Hepatocyte (in vitro differentiated cells): ENCODE results near the gene OPRL1. TPM values are rescaled to one million over a fixed set of nuclear protein-coding genes. Genes with fewer than 3 reads are reported as not detected.

Experiments used
- DNase-seq: peaks from one replicate; pipeline ENCODE4 v3.0.0-alpha.2; 2016; ENCODE audit warnings: low spot score
- H2AFZ ChIP-seq: fragments of 200-600 bp; sonication (generic); 2 replicates; pipeline ENCODE4 v1.6.0; 2016; ENCODE audit warnings: antibody characterized with exemption, mild to moderate bottlenecking
- H3K27ac ChIP-seq: fragments of 200-600 bp; sonication (generic); 2 replicates; pipeline ENCODE4 v1.5.1; 2016; ENCODE audit warnings: mild to moderate bottlenecking
- H3K27me3 ChIP-seq: fragments of 200-600 bp; sonication (generic); 2 replicates; pipeline ENCODE4 v1.6.1; 2016
- H3K36me3 ChIP-seq: fragments of 200-600 bp; sonication (generic); replicated peaks from 2 replicates; pipeline ENCODE4 v1.5.1; 2016; ENCODE audit warnings: low read depth; ENCODE audit not compliant: insufficient read depth
- H3K4me1 ChIP-seq: fragments of 200-600 bp; sonication (generic); 2 replicates; pipeline ENCODE4 v1.5.1; 2016; ENCODE audit warnings: mild to moderate bottlenecking, moderate library complexity; ENCODE audit not compliant: insufficient read depth
- H3K4me2 ChIP-seq: fragments of 200-600 bp; sonication (generic); 2 replicates; pipeline ENCODE4 v1.6.0; 2016
- H3K4me3 ChIP-seq: fragments of 200-600 bp; sonication (generic); 2 replicates; pipeline ENCODE4 v1.5.1; 2016; ENCODE audit warnings: mild to moderate bottlenecking
- H3K79me2 ChIP-seq: fragments of 200-600 bp; sonication (generic); 2 replicates; pipeline ENCODE4 v1.6.0; 2017; ENCODE audit warnings: mild to moderate bottlenecking
- H3K9me2 ChIP-seq: fragments of 200-600 bp; sonication (generic); replicated peaks from 2 replicates; pipeline ENCODE4 v1.6.0; 2017; ENCODE audit warnings: mild to moderate bottlenecking; ENCODE audit not compliant: insufficient read depth
- H3K9me3 ChIP-seq: fragments of 200-600 bp; sonication (generic); 2 replicates; pipeline ENCODE4 v1.5.1; 2016; ENCODE audit warnings: low read depth, mild to moderate bottlenecking
- H4K20me1 ChIP-seq: fragments of 200-600 bp; sonication (generic); 2 replicates; pipeline ENCODE4 v1.6.0; 2016; ENCODE audit warnings: mild to moderate bottlenecking; ENCODE audit not compliant: insufficient read depth, poor library complexity, severe bottlenecking
- EZH2 ChIP-seq: fragments of 200-600 bp; sonication (generic); IDR thresholded peaks from 2 replicates; pipeline ENCODE4 v1.6.1; 2016; ENCODE audit warnings: antibody characterized with exemption, mild to moderate bottlenecking, borderline replicate concordance
- EZH2phosphoT487 ChIP-seq: fragments of 200-600 bp; sonication (generic); IDR thresholded peaks from one replicate; pipeline ENCODE4 v1.6.1; 2018; ENCODE audit warnings: antibody characterized with exemption, mild to moderate bottlenecking, low read depth, moderate library complexity; ENCODE audit not compliant: unreplicated experiment, severe bottlenecking
- WGBS: methylation state at CpG from one replicate; pipeline ENCODE4 v1.1.6; 2016; ENCODE audit warnings: low lambda C conversion rate; ENCODE audit errors: missing lambda C conversion rate; 5-methylcytosine and 5-hydroxymethylcytosine counted together
- polyA plus RNA-seq: library from polyadenylated mRNA; unstranded; fragments of >200 nt; fragmentation: Nextera tagmentation; extraction: Ambion mirVana; gene quantifications from 2 replicates; pipeline ENCODE4 v1.2.1, GENCODE V29; 2016
- total RNA-seq: library from RNA; depleted of rRNA; stranded (reverse); fragments of >200 nt; gene quantifications from 2 replicates; pipeline ENCODE4 v1.2.3, GENCODE V29; 2014
- TF ChIP-seq, protein P1 (sequence below): fragments of 200-600 bp; sonication (generic); IDR thresholded peaks from 2 replicates; pipeline ENCODE4 v1.5.1; 2016; ENCODE audit warnings: antibody characterized with exemption, mild to moderate bottlenecking; ENCODE audit not compliant: poor library complexity

Gene OPRL1
- total and polyA plus RNA-seq, 2 experiments from 2014 or later, result 0.50 to 1.5 TPM

GRCh38 chr20:64070244-64070993 lies 9.5 kb upstream of the OPRL1 start:
- Histone ChIP-seq H3K27me3 (no peaks in the 10 kb centered on the region), H3K9me2 (no peaks in the 10 kb centered on the region), H3K4me1 (no peaks in the 10 kb centered on the region), H2AFZ (no peak overlapping the region), H3K9me3 (no peaks in the 10 kb centered on the region), H4K20me1 (no peaks in the 10 kb centered on the region), H3K4me2 (no peak overlapping the region), H3K36me3 (no peaks in the 10 kb centered on the region), H3K4me3 (no peak overlapping the region), H3K27ac (no peak overlapping the region), H3K79me2 (no peaks in the 10 kb centered on the region)
- TF ChIP-seq EZH2 (no peak), EZH2phosphoT487 (no peak)
- TF ChIP-seq, protein P1, sequence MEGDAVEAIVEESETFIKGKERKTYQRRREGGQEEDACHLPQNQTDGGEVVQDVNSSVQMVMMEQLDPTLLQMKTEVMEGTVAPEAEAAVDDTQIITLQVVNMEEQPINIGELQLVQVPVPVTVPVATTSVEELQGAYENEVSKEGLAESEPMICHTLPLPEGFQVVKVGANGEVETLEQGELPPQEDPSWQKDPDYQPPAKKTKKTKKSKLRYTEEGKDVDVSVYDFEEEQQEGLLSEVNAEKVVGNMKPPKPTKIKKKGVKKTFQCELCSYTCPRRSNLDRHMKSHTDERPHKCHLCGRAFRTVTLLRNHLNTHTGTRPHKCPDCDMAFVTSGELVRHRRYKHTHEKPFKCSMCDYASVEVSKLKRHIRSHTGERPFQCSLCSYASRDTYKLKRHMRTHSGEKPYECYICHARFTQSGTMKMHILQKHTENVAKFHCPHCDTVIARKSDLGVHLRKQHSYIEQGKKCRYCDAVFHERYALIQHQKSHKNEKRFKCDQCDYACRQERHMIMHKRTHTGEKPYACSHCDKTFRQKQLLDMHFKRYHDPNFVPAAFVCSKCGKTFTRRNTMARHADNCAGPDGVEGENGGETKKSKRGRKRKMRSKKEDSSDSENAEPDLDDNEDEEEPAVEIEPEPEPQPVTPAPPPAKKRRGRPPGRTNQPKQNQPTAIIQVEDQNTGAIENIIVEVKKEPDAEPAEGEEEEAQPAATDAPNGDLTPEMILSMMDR, result no peak
- WGBS, result 98% methylated on average over 31 of the region's 31 CpGs
- DNase-seq, result no peak

GRCh38 chr20:64071341-64072332 lies 8.2 kb upstream of the OPRL1 start:
- H3K36me3 ChIP-seq, result no peaks in the 10 kb centered on the region
- no peak overlapping the region for H3K4me3 ChIP-seq
- H3K9me3 ChIP-seq, result no peaks in the 10 kb centered on the region
- H3K4me1 ChIP-seq, result no peaks in the 10 kb centered on the region
- no peak for DNase-seq
- no peaks in the 10 kb centered on the region for H3K79me2 ChIP-seq
- WGBS, result 93% methylated on average over 29 of the region's 30 CpGs
- H2AFZ ChIP-seq, result no peak overlapping the region
- no peaks in the 10 kb centered on the region for H3K9me2 ChIP-seq
- no peak overlapping the region for H3K4me2 ChIP-seq
- H3K27me3 ChIP-seq, result no peaks in the 10 kb centered on the region
- TF ChIP-seq EZH2phosphoT487, result no peak
- TF ChIP-seq, protein P1, result no peak
- TF ChIP-seq EZH2, result no peak
- no peak overlapping the region for H3K27ac ChIP-seq
- H4K20me1 ChIP-seq, result no peaks in the 10 kb centered on the region

DNA sequence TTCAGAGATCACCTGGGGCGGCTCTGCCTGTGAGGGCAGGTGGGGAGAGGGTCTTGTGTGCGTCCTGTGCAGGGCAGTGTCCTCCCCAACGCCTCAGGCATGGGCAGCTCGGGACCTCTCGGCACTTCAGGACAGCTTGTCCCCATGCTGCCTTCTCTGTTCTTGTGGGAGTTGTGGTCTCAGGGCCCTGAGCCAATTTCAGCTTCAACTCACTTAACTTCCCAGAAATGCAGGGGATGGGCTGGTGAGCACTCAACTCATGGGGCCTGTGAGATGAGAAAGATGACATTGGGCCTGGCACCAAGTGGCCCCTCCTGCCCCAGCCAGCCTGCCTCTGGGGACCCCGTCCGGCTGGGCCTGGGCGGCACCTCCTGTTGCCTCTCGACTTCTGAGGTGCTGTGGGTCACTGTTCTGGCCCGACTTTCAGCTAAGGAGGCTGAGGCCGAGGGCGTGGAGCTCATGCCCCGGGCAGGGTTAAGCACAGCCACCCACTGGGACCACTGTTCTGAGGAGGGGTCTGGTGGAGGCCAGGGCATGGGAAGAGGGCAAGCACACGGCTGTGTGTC lies 7.3 kb upstream of the OPRL1 start:
- 90% methylated on average over 14 of the region's 14 CpGs for WGBS
- no peaks in the 10 kb centered on the region for H3K9me2 ChIP-seq

More for the DNA sequence above, 7.3 kb upstream of the OPRL1 start:
- H3K27me3 ChIP-seq, result no peaks in the 10 kb centered on the region
- H3K4me3 ChIP-seq, result no peak overlapping the region
- no peak overlapping the region for H2AFZ ChIP-seq
- H3K27ac ChIP-seq, result no peak overlapping the region
- H3K4me1 ChIP-seq, result no peaks in the 10 kb centered on the region
- H3K4me2 ChIP-seq, result no peak overlapping the region
- H3K9me3 ChIP-seq, result no peaks in the 10 kb centered on the region
- no peak for DNase-seq
- H3K36me3 ChIP-seq, result no peaks in the 10 kb centered on the region
- H3K79me2 ChIP-seq, result no peaks in the 10 kb centered on the region
- TF ChIP-seq EZH2phosphoT487 (no peak), EZH2 (no peak)
- TF ChIP-seq, protein P1, result no peak
- H4K20me1 ChIP-seq, result no peaks in the 10 kb centered on the region
